GM19372 (cell line): Measurements from ENCODE around the gene OTOP2.

Experiments used
- ATAC-seq: cut with Tn5 transposase; IDR thresholded peaks from one replicate; pipeline ENCODE4 v1.9.1; 2021; ENCODE audit warnings: mild to moderate bottlenecking, low read depth, moderate library complexity; ENCODE audit not compliant: unreplicated experiment

OTOP2 gene

GRCh38 chr17:74922694-74923537 is 1.2 kb upstream of the OTOP2 start, which contains the start of gene USH1G:
USH1G (minus strand) TSS chr17:74923255; CDS start chr17:74923073, 182 bp downstream.
- ATAC-seq = no peak

GRCh38 chr17:74923538-74924249 is 379 bp upstream of the OTOP2 start:
- no peak for ATAC-seq

GRCh38 chr17:74925242-74925641 is 1.2 kb downstream of the OTOP2 start:
- ATAC-seq = no peak

- no peak for ATAC-seq
These were observed 4.7 kb downstream of the OTOP2 start for GRCh38 chr17:74928786-74929185.

- ATAC-seq = no peak
These were observed 6.5 kb downstream of the OTOP2 start for GRCh38 chr17:74930535-74931036.

GRCh38 chr17:74935048-74935447 is 11.0 kb downstream of the OTOP2 start:
- no peak for ATAC-seq

- no peak for ATAC-seq
These were observed 11.8 kb downstream of the OTOP2 start, which contains the start of gene OTOP3 for GRCh38 chr17:74935585-74936469. OTOP3 (plus strand) TSS chr17:74935898; CDS start chr17:74935922, 24 bp downstream.

GRCh38 chr17:74936470-74936799 is 12.4 kb downstream of the OTOP2 start:
- ATAC-seq = no peak

- no peak for ATAC-seq
These were observed 13.3 kb downstream of the OTOP2 start for GRCh38 chr17:74937064-74938051.

- ATAC-seq = no peak
These were observed 14.3 kb downstream of the OTOP2 start for GRCh38 chr17:74938194-74938950.

- no peak for ATAC-seq
These were observed 15.5 kb downstream of the OTOP2 start for GRCh38 chr17:74939534-74939933.

- no peak for ATAC-seq
These were observed 17.2 kb downstream of the OTOP2 start for GRCh38 chr17:74941128-74941725.

GRCh38 chr17:74943808-74944522 is 19.9 kb downstream of the OTOP2 start:
- ATAC-seq = no peak

GRCh38 chr17:74945543-74945942 is 21.5 kb downstream of the OTOP2 start:
- peak; percentile 65 for ATAC-seq

- ATAC-seq = no peak
These were observed 22.6 kb downstream of the OTOP2 start for GRCh38 chr17:74946641-74947040.

GRCh38 chr17:74947041-74947754 is 23.1 kb downstream of the OTOP2 start:
- ATAC-seq = no peak
